ENCODE data around the gene LPAR5.
A peak's percentile ranks its signal among the peaks of the same experiment; 100 is the strongest.
"Not testable (repeated sequence)": the region's sequence is repeated elsewhere in the genome, so short reads cannot be mapped to it uniquely, and the experiment has no call there.

The LPAR5 gene

DNA sequence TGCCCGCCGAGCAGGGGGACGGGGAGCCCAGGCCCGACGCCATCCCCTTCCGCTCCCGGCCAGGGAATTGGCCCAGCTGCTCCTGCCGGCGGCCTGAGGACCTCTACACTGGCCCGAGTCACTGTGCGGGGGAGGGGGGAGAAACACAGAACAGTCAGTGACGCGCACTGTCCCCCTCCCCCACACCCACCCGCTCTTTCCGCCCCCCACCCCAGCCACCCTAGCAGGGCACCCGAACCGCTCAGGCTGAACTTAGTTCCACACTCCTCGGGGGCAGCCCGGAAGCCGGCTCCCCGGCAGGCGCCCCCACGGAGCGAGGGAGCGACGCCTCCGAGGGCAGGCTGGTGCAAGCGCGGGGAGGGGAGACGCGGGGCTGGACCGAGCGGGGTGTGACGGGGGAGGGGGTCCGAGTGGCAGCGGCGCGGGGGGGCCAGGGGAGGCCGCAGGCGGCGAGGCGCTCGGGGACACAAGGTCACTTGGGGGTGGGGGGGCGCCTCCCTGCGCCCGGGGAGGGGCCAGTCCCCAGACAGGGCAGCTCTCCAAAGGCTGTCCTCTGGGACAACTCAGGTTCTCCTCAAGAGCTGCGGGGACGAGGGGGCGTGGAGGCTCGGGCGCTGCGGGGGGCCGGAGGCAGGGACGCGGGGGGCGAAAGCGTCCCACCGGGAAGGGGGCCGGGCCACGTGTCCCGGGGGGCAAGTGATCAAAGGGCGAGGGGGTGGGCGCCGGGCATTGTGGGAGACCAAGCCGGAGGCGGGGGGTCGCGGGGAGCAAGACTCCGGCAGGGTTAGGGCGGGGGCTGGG is 29.2 kb downstream of the LPAR5 start:
- DNase-seq (ENCODE audit: low read depth), result peak; percentile 66

DNA sequence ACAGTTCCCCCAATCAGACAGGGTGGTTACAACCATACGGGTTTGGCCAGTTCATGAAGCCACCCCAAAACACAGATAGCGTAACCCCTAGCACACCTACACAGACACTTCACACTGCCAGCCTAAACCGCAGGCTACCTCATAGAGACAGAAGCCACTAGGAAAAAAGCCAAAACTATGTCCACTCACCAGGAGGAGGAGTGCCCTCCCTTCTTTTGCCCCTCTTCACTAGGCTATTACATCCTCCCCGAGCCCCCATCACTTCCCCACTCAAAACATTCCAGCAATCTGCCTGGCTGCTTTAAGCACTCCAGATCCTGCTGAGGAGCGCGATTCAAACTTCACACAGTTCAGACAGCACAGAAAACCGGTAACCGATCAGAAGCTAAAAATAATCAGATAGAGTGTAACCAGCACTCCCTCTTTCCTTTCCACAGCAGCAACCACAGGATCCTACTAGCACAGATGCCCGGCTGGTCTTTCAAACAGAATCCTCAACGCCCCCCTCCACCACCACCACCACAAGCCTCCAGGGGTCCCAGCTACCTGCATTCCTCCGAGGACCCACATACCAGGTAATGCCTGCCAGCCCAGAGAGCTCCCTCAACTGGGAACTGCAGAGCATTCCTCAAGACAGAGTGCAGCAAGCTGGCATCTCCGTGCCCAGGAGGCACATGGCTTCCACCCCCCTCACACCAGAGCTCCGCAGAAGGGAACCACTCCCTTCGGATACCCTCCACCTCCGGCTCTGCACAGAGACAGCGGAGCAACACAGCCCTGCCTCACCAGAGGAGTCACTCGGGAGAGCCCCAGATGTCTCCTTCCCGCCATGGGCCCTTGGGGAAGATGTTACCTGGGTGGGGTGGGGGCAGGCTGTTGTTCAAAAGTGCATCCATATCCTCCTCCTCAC is 30.1 kb downstream of the LPAR5 start:
- peak; percentile 49 for DNase-seq (ENCODE audit: low read depth)

DNA sequence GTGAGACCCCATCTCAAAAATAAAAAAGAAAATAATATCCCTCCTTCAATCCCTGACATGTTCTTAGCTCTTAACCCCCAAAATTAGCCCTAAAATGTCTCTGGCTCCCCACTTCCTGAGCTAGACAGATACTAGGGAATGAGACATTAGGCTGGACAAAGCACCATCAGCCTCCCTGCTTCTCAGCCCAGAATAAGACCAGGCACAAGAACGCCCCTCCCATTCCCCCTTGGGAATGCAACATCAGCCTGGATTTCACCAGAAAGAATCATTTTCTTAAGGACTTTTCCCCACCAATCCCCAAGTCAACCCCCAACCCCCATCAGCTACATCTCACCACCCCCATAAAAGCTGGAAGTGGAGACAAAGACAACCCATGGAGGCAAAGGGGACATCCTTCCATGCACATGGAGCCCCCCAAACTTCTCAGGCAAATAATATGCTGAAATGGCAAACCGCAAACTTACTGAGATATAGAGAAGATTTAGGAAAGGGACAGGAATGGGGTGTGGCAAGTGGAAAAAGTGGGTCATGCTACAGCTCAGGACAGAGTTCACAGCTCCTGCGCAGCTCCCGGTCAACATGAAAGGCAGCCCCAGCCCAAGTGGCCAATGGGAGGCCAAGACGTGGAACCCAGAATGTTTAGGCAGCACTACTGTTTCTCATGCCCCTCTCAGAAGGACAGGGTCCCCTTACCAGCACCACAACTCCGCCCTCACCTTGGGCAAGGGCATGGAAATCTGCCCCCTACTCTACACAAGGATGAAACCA is 31.3 kb downstream of the LPAR5 start:
- DNase-seq (ENCODE audit: low read depth), result no peak

DNA sequence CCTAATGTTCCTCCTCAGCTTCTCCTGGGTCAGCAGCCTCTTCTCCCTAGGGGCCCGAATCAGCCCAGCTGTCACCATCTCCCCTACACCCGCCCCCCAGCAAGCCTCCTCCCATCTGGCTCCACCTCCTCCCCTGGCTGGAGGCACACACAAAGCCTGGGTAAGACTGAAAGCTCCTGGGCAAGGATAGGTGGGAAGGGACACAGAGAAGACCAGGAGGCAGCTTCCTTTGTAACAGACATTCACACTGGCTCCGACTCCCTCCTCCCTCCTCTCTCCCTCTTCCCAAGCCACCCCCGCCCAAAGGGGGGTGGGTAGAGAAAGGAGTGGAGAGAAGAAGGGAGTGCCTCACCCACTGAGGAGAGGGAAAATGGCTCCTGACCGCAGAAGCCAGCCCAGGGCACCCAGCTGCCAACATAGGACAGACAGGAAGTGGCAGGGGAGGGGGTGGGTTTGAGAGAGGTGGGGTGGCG is 32.6 kb downstream of the LPAR5 start:
- DNase-seq (ENCODE audit: low read depth), result no peak

DNA sequence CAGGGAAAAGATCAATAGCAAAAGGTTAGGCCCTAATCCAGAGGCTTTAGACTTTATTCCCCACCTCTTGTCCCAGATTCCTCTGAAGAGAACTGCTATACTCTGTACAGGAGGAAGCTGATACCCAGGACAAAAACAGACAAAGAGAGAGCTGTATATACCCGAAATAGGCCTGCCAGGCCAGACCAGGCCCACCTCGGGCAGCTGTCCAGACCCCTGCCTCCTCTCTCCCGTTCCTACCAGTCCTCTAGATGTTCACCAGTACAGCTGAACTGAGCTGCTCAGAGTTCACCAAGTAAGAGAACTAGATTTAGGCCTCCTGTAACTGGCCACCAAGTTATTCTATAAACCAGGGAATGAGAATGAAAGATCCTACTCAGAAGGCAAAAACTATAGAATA is 33.2 kb downstream of the LPAR5 start:
- no peak for DNase-seq (ENCODE audit: low read depth)

DNA sequence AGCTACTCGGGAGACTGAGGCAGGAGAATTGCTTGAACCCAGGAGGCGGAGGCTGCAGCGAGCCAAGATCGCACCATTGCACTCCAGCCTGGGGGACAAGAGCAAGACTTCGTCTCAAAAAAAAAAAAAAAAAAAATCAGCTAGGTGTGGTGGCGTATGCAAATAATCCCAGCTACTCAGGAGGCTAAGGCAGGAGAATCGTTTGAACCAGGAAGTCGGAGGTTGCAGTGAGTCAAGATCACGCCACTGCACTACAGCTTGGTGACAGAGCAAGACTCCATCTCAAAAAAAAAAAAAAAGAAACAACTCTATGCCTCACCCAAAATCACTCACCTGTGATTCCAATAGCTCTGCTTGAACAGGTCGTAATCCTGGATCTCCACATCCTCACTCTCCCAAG is 40.1 kb downstream of the LPAR5 start:
- DNase-seq (ENCODE audit: low read depth), result not testable (repeated sequence)

DNA sequence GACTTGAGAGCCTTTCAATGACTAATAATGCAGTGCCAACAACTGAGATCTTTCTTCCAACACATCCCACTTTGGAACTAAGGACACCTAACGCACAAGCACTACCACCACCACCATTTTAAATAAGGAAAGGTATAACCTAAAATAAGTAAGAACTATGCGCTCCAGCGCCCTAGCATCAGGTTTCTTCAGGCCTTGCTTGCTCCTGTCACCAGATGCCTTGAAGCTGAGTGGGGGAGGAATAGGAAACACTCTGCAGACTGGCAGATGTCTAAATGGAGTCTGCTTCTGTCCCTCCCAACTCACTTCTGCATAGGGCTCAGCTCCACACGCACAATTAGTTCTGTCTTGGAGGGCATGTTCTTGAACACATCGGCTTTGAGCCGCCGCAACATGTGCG is 43.7 kb downstream of the LPAR5 start:
- DNase-seq (ENCODE audit: low read depth), result no peak

DNA sequence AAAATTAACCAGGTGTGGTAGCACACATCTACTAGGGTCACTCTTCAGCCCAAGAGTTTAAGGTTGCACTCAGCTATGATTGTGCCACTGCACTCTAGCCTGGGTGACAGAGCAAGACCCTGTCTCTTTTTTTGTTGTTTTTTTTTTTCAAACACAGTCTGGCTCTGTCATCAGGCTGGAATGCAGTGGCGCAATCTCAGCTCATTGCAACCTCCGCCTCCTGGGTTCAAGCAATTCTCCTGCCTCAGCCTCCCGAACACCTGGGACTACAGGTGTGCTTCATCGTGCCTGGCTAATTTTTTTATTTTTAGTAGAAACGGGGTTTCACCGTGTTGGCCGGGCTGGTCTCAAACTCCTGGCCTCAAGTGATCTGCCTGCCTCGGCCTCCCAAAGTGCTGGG is 49.2 kb downstream of the LPAR5 start:
- peak; percentile 25 for DNase-seq (ENCODE audit: low read depth)

DNA sequence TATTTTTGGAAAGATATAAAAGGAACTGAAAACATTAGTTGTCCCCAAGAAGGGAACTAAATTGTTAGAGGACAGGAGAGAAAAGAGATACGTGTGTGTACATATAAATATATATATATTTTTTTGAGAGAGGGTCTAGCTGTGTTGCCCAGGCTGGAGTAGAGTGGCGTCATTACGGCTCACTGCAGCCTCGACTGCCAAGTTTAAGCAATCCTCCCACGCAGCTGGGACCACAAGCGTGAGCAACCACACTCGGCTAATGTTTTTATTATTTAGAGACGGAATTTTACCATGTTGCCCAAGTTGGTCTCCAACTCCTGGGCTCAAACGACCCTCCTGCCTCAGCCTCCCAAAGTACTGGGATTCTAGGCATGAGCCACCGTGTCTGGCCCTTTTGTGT is 51.5 kb downstream of the LPAR5 start:
- DNase-seq (ENCODE audit: low read depth), result no peak

DNA sequence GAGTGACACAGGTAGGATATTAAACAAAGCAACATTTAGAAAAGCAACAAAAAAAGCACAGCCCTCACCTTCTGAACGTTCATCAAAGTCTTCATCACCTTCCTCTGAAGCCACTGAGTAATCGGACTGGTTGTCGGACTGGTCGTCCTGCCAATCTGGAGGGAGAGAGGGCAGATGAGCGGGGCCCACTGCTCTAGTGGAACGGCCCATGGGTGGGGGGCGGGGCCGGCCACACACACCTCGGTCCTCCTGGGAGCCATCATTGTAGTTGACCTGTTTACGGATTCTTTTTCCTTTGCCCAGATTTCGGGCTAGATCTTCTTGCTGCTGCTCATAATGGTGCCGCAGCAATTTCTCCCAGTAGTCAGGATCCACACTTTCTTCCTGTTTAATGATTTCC is 52.8 kb downstream of the LPAR5 start:
- DNase-seq (ENCODE audit: low read depth), result no peak

DNA sequence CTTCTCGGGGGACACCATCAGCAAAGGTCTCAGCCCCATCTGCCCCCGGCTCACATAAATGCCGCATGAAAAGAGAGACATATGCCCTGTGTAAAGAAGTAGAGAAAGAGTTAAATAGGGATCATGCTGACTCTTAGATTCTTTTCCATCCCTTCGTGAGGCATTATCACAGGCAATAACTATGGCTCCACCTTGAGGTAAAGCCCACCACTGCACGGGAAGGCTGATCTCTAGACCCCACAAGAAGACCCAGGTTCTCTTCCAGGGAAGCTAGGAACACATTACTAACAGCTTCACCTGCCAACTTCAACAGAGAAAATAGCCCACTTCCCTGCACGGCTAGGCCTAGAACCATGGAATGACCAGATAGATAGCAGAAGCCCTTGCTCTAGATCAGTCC is 53.6 kb downstream of the LPAR5 start:
- no peak for DNase-seq (ENCODE audit: low read depth)

DNA sequence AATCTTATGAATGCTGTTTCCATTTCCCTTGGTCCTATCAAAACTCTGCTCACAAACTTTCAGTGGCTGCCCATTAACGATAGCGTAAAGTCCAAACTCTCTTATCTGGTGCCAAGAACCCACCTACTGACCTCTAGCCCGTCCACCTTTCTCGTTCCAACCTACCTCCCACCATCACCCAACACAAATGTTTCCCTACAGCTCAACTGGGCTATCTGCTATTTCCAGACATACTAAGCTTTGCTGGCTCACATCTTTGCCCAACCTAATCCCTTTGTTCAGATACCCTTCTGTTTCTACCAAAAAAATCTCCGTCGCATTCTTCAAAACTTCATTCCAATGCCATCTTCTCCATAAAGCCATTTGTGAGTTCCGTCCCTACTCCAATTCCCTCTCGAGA is 60.1 kb downstream of the LPAR5 start:
- DNase-seq (ENCODE audit: low read depth), result no peak

DNA sequence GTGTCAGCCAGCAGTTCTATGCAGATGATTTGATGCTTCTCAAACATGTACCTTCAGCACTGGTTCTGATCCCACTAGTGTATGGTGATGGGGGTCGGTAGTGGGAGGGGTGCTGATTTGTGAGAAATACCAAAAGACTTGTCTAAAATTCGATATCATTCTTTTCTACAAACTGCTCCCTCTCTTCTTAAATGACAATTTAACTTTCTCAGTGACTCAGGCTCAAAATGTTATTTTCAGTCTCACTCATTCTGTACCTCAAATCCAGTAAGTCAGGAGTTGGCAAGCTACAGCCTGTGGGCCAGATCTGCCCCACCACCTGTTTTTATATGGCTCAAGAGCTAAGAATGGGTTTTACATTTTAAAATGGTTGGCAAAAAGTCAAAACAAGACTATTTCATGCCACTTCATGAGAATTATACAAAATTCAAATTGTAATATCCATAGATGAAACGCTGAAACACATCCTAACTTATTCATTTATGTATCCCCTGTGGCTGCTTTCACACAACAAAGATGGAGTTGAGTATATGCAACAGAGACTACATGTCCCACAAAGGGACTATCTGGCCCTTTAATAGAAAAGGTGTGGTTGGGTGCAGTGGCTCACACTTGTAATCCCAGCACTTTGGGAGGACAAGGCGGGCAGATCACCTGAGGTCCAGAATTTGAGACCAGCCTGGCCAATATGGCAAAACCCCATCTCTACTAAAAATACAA is 61.0 kb downstream of the LPAR5 start:
- DNase-seq (ENCODE audit: low read depth), result no peak

DNA sequence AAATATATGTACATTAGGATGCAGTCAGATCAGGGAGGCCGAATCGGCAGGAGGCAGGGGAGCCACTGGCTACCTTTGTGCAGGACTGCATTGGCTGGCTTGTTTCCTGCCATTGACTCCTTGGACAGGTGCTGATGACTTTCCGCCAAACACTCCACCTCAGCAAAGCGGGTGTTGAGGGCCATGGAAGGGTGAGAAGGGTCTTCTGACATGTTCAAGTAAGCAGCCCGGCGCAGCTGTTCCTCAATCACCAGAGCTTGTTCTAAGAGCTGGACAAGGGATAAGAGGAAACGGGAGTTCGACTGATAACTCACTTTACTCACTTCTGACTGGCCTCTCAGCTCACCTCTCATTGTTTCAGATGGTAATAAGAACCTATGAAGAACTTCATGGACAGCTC is 62.8 kb downstream of the LPAR5 start:
- DNase-seq (ENCODE audit: low read depth), result no peak

DNA sequence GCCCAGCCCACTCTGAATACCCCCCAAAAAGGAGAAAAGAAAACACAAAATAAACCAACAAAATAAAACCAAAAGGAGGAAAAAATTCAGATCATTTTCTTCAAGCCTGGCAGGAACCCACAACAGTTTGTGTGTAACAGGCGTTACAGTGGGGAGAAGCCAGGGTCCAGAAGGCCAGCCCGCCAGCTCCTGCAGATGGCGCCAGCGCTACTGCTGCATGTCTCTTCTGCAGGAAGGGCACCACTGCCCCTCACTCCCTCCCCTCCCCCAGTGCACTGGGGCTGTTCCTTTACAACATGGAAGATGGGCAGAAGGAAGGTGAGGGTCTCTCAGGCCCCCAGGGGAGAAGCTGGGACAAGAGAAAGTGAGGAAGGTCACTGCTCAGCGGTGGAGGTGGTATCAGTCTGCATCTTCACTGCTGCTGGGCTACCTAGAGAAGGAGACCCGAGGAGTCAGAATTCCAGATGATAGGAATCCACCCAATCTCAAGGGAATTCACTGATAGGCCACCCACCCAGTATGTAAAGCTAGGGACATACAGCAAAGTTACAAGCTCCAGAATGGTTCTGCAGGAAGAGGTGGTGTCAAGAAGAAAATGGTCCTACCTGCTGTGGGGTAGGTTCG is 65.4 kb downstream of the LPAR5 start:
- peak; percentile 62 for DNase-seq (ENCODE audit: low read depth)

DNA sequence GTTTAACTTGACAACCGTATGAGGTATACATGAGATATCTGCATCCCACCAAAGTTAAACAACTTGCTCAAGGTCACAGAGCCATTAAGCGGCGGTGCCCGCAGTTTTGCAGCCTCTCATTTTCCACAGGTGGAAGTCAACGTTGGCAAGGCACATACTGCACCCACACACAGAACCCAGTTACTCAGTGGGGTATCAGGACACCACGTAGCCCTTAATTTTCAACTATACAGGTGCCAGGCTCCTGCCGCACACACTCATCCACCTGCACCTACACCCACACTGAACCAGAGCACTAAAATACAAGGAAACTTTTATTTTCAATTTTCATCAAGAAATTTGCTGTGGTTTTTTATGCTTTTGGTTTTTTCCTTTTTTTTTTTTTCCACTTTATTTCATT is 66.0 kb downstream of the LPAR5 start:
- no peak for DNase-seq (ENCODE audit: low read depth)

DNA sequence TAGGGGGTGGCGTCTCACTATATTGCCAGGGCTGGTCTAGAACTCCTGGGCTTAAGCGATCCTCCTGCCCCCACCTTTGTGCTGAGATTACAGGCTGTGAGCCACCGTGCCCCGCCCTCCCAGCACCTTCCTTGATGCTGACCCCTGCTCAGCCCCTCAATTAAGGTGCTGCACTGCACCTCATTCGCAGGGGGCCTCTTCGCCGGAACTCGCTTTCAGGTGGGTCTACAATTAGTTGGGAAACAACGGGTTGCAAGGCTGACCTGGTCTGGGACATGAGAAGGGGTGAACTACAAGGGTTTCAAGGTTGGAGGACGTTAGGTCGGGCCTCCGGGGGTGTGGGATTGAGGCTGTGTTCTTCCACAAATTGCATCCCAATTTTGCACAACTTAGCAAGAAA is 66.4 kb downstream of the LPAR5 start:
- DNase-seq (ENCODE audit: low read depth), result no peak
